Ovary (tissue), 9 donors: ENCODE measurements around the gene PRR29. TPM values are rescaled to one million over a fixed set of nuclear protein-coding genes. Genes with fewer than 3 reads are reported as not detected.
"Not testable (repeated sequence)": the region's sequence is repeated elsewhere in the genome, so short reads cannot be mapped to it uniquely, and the experiment has no call there.

Experiments used
- DNase-seq, 5 donors: peaks; one replicate each; pipeline ENCODE4 v3.0.0-alpha.2; 2019 to 2020
- H3K27ac ChIP-seq, 2 donors: fragments of 200-600 bp; one replicate each; pipeline versions ENCODE4 v1.5.1 to v1.8.0; 2019 to 2022
- H3K27me3 ChIP-seq: fragments of 200-600 bp; one replicate; pipeline ENCODE4 v1.8.0; 2022
- H3K36me3 ChIP-seq: fragments of 200-600 bp; sonication (generic); one replicate; pipeline ENCODE4 v1.5.1; 2019
- H3K4me1 ChIP-seq: one replicate; pipeline ENCODE4 v1.8.1; 2013; ENCODE audit warnings: mild to moderate bottlenecking, moderate library complexity; ENCODE audit not compliant: insufficient read depth
- H3K4me3 ChIP-seq: fragments of 200-600 bp; sonication (generic); one replicate; pipeline ENCODE4 v1.5.1; 2017
- H3K9me3 ChIP-seq, 2 donors: fragments of 200-600 bp in 1 of 2; sonication (generic) in 1 of 2; one replicate each; pipeline versions ENCODE4 v1.5.1 to v1.8.1; 2013 to 2019; ENCODE audit warnings: mild to moderate bottlenecking in 1 of 2, moderate library complexity in 1 of 2
- EP300 ChIP-seq: sonication (generic); formaldehyde crosslinking; IDR thresholded peaks from one replicate; pipeline ENCODE4 v1.6.1; 2017; ENCODE audit warnings: antibody characterized with exemption
- POLR2A ChIP-seq: fragments of 450-650 bp; IDR thresholded peaks from one replicate; pipeline ENCODE4 v1.6.1; 2017; ENCODE audit warnings: antibody characterized with exemption, mild to moderate bottlenecking, moderate library complexity
- WGBS, 3 donors: extraction: QIAGEN DNeasy Blood & Tissue Kit in 1 of 3; methylation state at CpG; one replicate each; pipeline versions ENCODE4 v1.1.5 to v1.1.7; 2013 to 2017; 5-methylcytosine and 5-hydroxymethylcytosine counted together
- intact Hi-C, 4 donors: fragments of 100-400 bp; cut with DNase I; formaldehyde crosslinking; loops; one replicate each; pipeline versions ENCODE4 v1.11.0 to v1.15.1; 2022 to 2023
- polyA plus RNA-seq, 2 donors: library from polyadenylated mRNA; stranded (reverse); fragments of 200-250 nt in 1 of 2; fragments of 350-450 nt in 1 of 2; fragmentation: Illumina TruSeq in 1 of 2; extraction: RNeasy Lipid Tissue Mini Kit (QIAGEN cat#74804) in 1 of 2; gene quantifications; one replicate each; pipeline ENCODE4 v1.2.3, GENCODE V29; 2013 to 2014
- total RNA-seq, 7 donors: library from RNA; depleted of rRNA in 2 of 7; stranded (reverse); fragments of >200 nt in 2 of 7; fragmentation: NEBNext Ultra II Directional in 3 of 7; extraction: Animal tissue kit (Norgen Biotek cat#: 25700) in 3 of 7; gene quantifications; one replicate each; pipeline versions ENCODE4 v1.1.0 to v1.2.4, GENCODE V29; 2016 to 2023
- TF ChIP-seq, protein P1 (sequence below), 3 donors: fragments of 450-650 bp in 2 of 3; fragments of 200-600 bp in 1 of 3; IDR thresholded peaks; one replicate each; pipeline versions ENCODE4 v1.5.1 to v1.8.0; 2016 to 2022; ENCODE audit warnings: antibody characterized with exemption in 3 of 3, mild to moderate bottlenecking in 1 of 3
- donor health status: DM: no; HTN: no; CAD: no; lungs with moderate emphysema.
- donor health status: DM: no; HTN: no; CAD: no.
- donor health status: Bipolar disorder and iron deficiency.
- donor health status: DM: yes; HTN: yes; CAD: no.
- donor health status: DM: no; HTN: no; CAD: no.
- donor health status: DM: yes; HTN: yes; CAD: no.

Gene PRR29
- total and polyA plus RNA-seq, 9 donors: 0.05 to 58.5 (median 1.8) TPM; not detected in 1

GRCh38 chr17:63975541-63976092 lies 22.5 kb upstream of the PRR29 start:
- no peaks in the 10 kb centered on the region for H3K9me3 ChIP-seq
- H3K4me3 ChIP-seq: no peak overlapping the region
- TF ChIP-seq, protein P1, sequence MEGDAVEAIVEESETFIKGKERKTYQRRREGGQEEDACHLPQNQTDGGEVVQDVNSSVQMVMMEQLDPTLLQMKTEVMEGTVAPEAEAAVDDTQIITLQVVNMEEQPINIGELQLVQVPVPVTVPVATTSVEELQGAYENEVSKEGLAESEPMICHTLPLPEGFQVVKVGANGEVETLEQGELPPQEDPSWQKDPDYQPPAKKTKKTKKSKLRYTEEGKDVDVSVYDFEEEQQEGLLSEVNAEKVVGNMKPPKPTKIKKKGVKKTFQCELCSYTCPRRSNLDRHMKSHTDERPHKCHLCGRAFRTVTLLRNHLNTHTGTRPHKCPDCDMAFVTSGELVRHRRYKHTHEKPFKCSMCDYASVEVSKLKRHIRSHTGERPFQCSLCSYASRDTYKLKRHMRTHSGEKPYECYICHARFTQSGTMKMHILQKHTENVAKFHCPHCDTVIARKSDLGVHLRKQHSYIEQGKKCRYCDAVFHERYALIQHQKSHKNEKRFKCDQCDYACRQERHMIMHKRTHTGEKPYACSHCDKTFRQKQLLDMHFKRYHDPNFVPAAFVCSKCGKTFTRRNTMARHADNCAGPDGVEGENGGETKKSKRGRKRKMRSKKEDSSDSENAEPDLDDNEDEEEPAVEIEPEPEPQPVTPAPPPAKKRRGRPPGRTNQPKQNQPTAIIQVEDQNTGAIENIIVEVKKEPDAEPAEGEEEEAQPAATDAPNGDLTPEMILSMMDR (IDR thresholded peaks at IDR 0.05): no peak
- TF ChIP-seq POLR2A (no peak), EP300 (no peak)
- no peak overlapping the region for H3K27ac ChIP-seq
- no peaks in the 10 kb centered on the region for H3K27me3 ChIP-seq
- 78 to 90% (median 87%) methylated on average over 2 of the region's 2 CpGs for WGBS, 3 donors
- H3K36me3 ChIP-seq: no peaks in the 10 kb centered on the region
- intact Hi-C loops: no loop called here
- peaks cover 5% of the 10 kb centered on the region for H3K4me1 ChIP-seq
- no peak for DNase-seq

DNA sequence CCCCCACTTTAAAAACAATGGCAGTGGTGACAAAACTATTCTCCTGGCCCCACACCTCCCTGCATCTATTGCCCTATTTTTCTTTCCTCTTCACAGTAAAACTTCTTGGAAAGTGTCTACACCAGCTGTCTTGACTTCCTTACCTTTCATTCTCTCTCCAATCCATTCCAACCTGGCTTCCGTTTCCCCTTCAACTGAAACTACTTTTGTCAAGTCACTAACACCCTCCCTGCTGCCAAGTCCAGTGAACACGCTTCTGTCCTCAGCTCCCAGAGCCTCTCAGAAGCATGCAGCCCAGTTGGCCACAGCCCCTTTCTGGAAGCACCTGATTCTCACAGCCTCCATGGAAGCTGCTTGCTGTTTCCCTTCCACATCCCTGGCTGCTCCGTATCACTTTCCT lies 21.4 kb upstream of the PRR29 start:
- no peaks in the 10 kb centered on the region for H3K27me3 ChIP-seq
- TF ChIP-seq EP300: no peak
- no peak for TF ChIP-seq POLR2A
- TF ChIP-seq, protein P1 (IDR thresholded peaks at IDR 0.05): no peak
- intact Hi-C loops: no loop called here

DNA sequence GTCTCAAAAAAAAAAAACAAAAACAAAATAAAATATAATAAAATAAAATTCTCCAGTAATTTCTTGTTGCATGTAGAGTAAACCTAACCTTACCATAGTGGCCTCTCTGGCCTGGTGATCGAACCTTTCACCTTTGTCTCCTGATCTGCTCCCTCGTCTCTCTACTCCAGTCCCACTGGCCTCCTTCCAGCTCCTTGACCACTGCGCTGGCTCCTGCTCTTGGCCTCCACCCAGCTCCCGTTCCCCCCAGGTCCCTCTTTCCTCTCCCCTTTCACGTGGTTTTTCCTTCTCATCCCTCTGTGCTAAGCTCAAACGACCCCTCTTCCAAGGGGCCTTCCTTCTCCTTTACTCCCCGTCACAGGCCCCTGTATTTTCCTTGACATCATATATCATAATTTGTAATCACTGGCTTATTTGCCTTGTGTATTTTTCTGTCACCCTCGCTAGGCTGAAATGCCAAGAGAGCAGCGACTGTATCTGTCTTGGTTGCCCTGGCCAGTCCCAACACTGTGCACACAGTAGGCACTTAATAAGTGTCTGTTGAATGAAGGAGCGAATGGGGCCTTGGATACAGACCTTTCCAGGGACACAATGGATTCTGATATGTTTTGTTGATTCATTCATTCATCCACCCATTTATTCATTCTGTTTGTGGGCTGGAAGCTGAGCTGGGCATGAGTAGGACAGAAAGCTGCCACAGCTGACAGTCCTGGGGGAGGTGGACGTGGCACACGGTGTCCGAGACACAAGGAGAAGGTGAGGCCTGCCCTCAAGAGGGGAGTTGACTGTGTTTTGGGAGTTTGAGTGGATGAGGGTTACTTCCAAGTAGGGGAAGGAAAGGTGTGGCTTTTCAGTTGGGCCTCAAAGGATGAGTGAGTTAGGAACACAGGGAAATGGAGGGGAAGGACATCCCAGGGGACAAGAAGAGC lies 19.6 kb upstream of the PRR29 start:
- no peaks in the 10 kb centered on the region for H3K36me3 ChIP-seq
- no peaks in the 10 kb centered on the region for H3K27me3 ChIP-seq
- H3K4me3 ChIP-seq: no peak overlapping the region
- intact Hi-C loops: no loop called here
- DNase-seq: peak in 1 of 5 donors; percentile 31
- peaks cover 8% of the 10 kb centered on the region for H3K4me1 ChIP-seq
- no peak overlapping the region for H3K27ac ChIP-seq
- no peak for TF ChIP-seq POLR2A
- TF ChIP-seq, protein P1 (IDR thresholded peaks at IDR 0.05): no peak
- no peak for TF ChIP-seq EP300
- 74 to 75% (median 75%) methylated on average over 13 of the region's 13 CpGs for WGBS, 3 donors
- no peaks in the 10 kb centered on the region for H3K9me3 ChIP-seq

More for the DNA sequence above, 21.4 kb upstream of the PRR29 start:
- Histone ChIP-seq H3K4me1 (peaks cover 8% of the 10 kb centered on the region), H3K27ac (no peak overlapping the region), H3K4me3 (no peak overlapping the region), H3K9me3 (no peaks in the 10 kb centered on the region), H3K36me3 (no peaks in the 10 kb centered on the region)
- WGBS, 3 donors: 66 to 88% (median 84%) methylated on average over 3 of the region's 3 CpGs
- DNase-seq: no peak

GRCh38 chr17:63982641-63983040 lies 15.5 kb upstream of the PRR29 start:
- H3K4me3 ChIP-seq, intact Hi-C loops, H3K36me3 ChIP-seq, H3K27me3 ChIP-seq, H3K9me3 ChIP-seq, DNase-seq, H3K27ac ChIP-seq: not testable (repeated sequence)
- H3K4me1 ChIP-seq: peaks cover 16% of the 10 kb centered on the region
- 91 to 98% (median 94%) methylated on average over 2 of the region's 2 CpGs for WGBS, 3 donors

- no peaks in the 10 kb centered on the region for H3K9me3 ChIP-seq
- TF ChIP-seq POLR2A (no peak), EP300 (no peak)
- TF ChIP-seq, protein P1 (IDR thresholded peaks at IDR 0.05): no peak
- DNase-seq: no peak
- H3K36me3 ChIP-seq: no peaks in the 10 kb centered on the region
- 58 to 64% (median 59%) methylated on average over 3 to 7 of the region's 7 CpGs for WGBS, 3 donors
- no peak overlapping the region for H3K4me3 ChIP-seq
- H3K27me3 ChIP-seq: no peaks in the 10 kb centered on the region
- H3K4me1 ChIP-seq: peaks cover 16% of the 10 kb centered on the region
- H3K27ac ChIP-seq: no peak overlapping the region
- intact Hi-C loops: no loop called here
Observed at GRCh38 chr17:63983320-63983719, 14.8 kb upstream of the PRR29 start.
